ENCODE measurements around the gene UPB1.

The UPB1 gene

GRCh38 chr22:24494528-24495364 lies at the start of gene UPB1:
Gene UPB1, plus strand, starts transcription at chr22:24495332. Its CDS starts 72 bp downstream, at chr22:24495404.
- no peak for DNase-seq

- DNase-seq = peak; percentile 41
Observed at GRCh38 chr22:24445481-24446259, 49.5 kb upstream of the UPB1 start.

- DNase-seq = no peak
Observed at GRCh38 chr22:24446260-24446611, 48.9 kb upstream of the UPB1 start.

GRCh38 chr22:24450610-24451009 lies 44.5 kb upstream of the UPB1 start:
- no peak for DNase-seq

- no peak for DNase-seq
Observed at GRCh38 chr22:24451162-24451561, 44.0 kb upstream of the UPB1 start.

- no peak for DNase-seq
Observed at GRCh38 chr22:24453853-24454252, 41.3 kb upstream of the UPB1 start.

GRCh38 chr22:24455039-24455438 lies 40.1 kb upstream of the UPB1 start:
- no peak for DNase-seq

- no peak for DNase-seq
Observed at GRCh38 chr22:24455751-24456426, 39.2 kb upstream of the UPB1 start.

- no peak for DNase-seq
Observed at GRCh38 chr22:24457894-24458420, 37.2 kb upstream of the UPB1 start.

GRCh38 chr22:24459911-24460310 lies 35.2 kb upstream of the UPB1 start:
- no peak for DNase-seq

- DNase-seq = no peak
Observed at GRCh38 chr22:24460418-24461089, 34.6 kb upstream of the UPB1 start.

- no peak for DNase-seq
Observed at GRCh38 chr22:24463071-24463760, 31.9 kb upstream of the UPB1 start.

GRCh38 chr22:24465566-24465965 lies 29.6 kb upstream of the UPB1 start:
- DNase-seq = no peak

GRCh38 chr22:24465975-24466374 lies 29.2 kb upstream of the UPB1 start:
- no peak for DNase-seq

- DNase-seq = no peak
Observed at GRCh38 chr22:24466716-24467328, 28.3 kb upstream of the UPB1 start.

- no peak for DNase-seq
Observed at GRCh38 chr22:24467340-24467739, 27.8 kb upstream of the UPB1 start.

GRCh38 chr22:24471570-24471969 lies 23.6 kb upstream of the UPB1 start:
- no peak for DNase-seq

- DNase-seq = no peak
Observed at GRCh38 chr22:24473284-24473683, 21.8 kb upstream of the UPB1 start.

- no peak for DNase-seq
Observed at GRCh38 chr22:24474221-24474620, 20.9 kb upstream of the UPB1 start.

- DNase-seq = no peak
Observed at GRCh38 chr22:24474649-24475255, 20.4 kb upstream of the UPB1 start.

GRCh38 chr22:24481641-24482040 lies 13.5 kb upstream of the UPB1 start:
- no peak for DNase-seq
